ENCODE results near the gene DIAPH2.

DNA sequence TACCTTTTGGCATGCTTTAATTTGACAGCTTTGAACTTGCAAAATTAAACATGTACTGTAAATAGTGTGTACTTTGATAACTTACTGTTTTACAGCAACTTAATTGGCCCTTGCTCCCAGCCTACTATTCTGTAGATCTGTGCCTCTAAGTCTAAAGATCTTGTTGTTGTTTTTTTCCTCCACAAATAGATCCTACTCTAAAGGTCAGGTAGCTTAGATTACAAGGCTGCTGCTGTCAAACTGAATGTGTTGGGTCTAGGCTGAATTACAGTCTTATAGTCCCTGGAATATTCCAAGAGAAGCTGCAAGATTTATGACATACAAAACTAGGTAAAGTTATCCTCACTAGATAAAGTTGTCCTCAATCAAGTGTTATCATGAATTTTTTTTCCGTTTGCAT is 18.7 kb downstream of the DIAPH2 start:
- TF ChIP-seq, protein P1, sequence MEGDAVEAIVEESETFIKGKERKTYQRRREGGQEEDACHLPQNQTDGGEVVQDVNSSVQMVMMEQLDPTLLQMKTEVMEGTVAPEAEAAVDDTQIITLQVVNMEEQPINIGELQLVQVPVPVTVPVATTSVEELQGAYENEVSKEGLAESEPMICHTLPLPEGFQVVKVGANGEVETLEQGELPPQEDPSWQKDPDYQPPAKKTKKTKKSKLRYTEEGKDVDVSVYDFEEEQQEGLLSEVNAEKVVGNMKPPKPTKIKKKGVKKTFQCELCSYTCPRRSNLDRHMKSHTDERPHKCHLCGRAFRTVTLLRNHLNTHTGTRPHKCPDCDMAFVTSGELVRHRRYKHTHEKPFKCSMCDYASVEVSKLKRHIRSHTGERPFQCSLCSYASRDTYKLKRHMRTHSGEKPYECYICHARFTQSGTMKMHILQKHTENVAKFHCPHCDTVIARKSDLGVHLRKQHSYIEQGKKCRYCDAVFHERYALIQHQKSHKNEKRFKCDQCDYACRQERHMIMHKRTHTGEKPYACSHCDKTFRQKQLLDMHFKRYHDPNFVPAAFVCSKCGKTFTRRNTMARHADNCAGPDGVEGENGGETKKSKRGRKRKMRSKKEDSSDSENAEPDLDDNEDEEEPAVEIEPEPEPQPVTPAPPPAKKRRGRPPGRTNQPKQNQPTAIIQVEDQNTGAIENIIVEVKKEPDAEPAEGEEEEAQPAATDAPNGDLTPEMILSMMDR (IDR thresholded peaks at IDR 0.05) = no peak
- no peak for TF ChIP-seq EZH2 (IDR thresholded peaks at IDR 0.05; ENCODE audit: borderline replicate concordance, insufficient read depth, low read depth, low read length, poor library complexity, severe bottlenecking)

Measured in B cell (primary cell).